CD14-positive monocyte (primary cell): ENCODE measurements around the gene NDUFB3. TPM values are rescaled to one million over a fixed set of nuclear protein-coding genes. Genes with fewer than 3 reads are reported as not detected.

Source experiments
- DNase-seq, 3 donors: peaks; one replicate each; pipeline ENCODE4 v3.0.0-alpha.2; 2011 to 2022
- H2AFZ ChIP-seq: 2 replicates; pipeline ENCODE4 v1.6.0; 2012; ENCODE audit warnings: mild to moderate bottlenecking, low read depth, low read length, inconsistent platforms; ENCODE audit not compliant: insufficient read depth, poor library complexity, severe bottlenecking
- H3K27ac ChIP-seq, 2 donors: 1 replicate in 1 of 2; 2 replicates in 1 of 2; pipeline ENCODE4 v1.5.1; 2012 to 2013; ENCODE audit warnings: low read length in 2 of 2, control low read depth in 1 of 2, inconsistent platforms in 1 of 2, low read depth in 1 of 2, mild to moderate bottlenecking in 1 of 2
- H3K27me3 ChIP-seq, 2 donors: one replicate each; pipeline versions ENCODE4 v1.6.0 to v1.6.1; 2011 to 2013; ENCODE audit warnings: low read length in 2 of 2; ENCODE audit not compliant: control insufficient read depth in 2 of 2, insufficient read depth in 2 of 2
- H3K36me3 ChIP-seq, 2 donors: replicated peaks in 1 of 2; 1 replicate in 1 of 2; 2 replicates in 1 of 2; pipeline versions ENCODE4 v1.5.1 to v1.6.1; 2012 to 2013; ENCODE audit warnings: low read length in 2 of 2, control low read depth in 1 of 2, inconsistent platforms in 1 of 2, mild to moderate bottlenecking in 1 of 2; ENCODE audit not compliant: insufficient read depth in 2 of 2, control insufficient read depth in 1 of 2
- H3K4me1 ChIP-seq, 2 donors: 1 replicate in 1 of 2; 2 replicates in 1 of 2; pipeline versions ENCODE4 v1.5.1 to v1.6.1; 2012 to 2013; ENCODE audit warnings: low read length in 2 of 2, control low read depth in 1 of 2, inconsistent platforms in 1 of 2, mild to moderate bottlenecking in 1 of 2, moderate library complexity in 1 of 2; ENCODE audit not compliant: insufficient read depth in 2 of 2, control insufficient read depth in 1 of 2
- H3K4me2 ChIP-seq: replicated peaks from 2 replicates; pipeline ENCODE3; 2012; ENCODE audit warnings: low read length, moderate library complexity, mild to moderate bottlenecking; ENCODE audit not compliant: poor library complexity, severe bottlenecking; ENCODE audit errors: extremely low read depth
- H3K4me3 ChIP-seq, 3 experiments: fragments of 200-600 bp in 1 of 3; sonication (generic) in 1 of 3; replicated peaks in 1 of 3; 1 replicate in 2 of 3; 2 replicates in 1 of 3; pipeline ENCODE4 v1.5.1; 2011 to 2013; ENCODE audit warnings: low read length in 3 of 3, mild to moderate bottlenecking in 3 of 3, control low read depth in 2 of 3, low read depth in 2 of 3, inconsistent platforms in 1 of 3, moderate library complexity in 1 of 3
- H3K79me2 ChIP-seq: 2 replicates; pipeline ENCODE4 v1.6.0; 2012; ENCODE audit warnings: mild to moderate bottlenecking, control low read depth, inconsistent platforms, low read length, moderate library complexity; ENCODE audit not compliant: insufficient read depth
- H3K9ac ChIP-seq: 2 replicates; pipeline ENCODE4 v1.6.0; 2017; ENCODE audit warnings: low read length, mild to moderate bottlenecking; ENCODE audit not compliant: insufficient read depth, poor library complexity, severe bottlenecking
- H3K9me3 ChIP-seq, 2 donors: replicated peaks in 1 of 2; 1 replicate in 1 of 2; 2 replicates in 1 of 2; pipeline versions ENCODE4 v1.5.1 to v1.6.1; 2012 to 2013; ENCODE audit warnings: low read length in 2 of 2, control low read depth in 1 of 2; ENCODE audit not compliant: control insufficient read depth in 1 of 2, insufficient read depth in 1 of 2
- H4K20me1 ChIP-seq: 2 replicates; pipeline ENCODE4 v1.6.0; 2012; ENCODE audit warnings: mild to moderate bottlenecking, low read length, control low read depth, moderate library complexity; ENCODE audit not compliant: insufficient read depth
- H3K27ac Mint-ChIP-seq, 7 donors: one replicate each; pipeline ENCODE4 v1.8.0; 2020; ENCODE audit warnings: mild to moderate bottlenecking in 7 of 7, mixed read lengths in 7 of 7, moderate library complexity in 6 of 7, inconsistent platforms in 2 of 7
- H3K27me3 Mint-ChIP-seq, 3 donors: one replicate each; pipeline ENCODE4 v1.8.0; 2021 to 2022; ENCODE audit warnings: low read depth in 3 of 3, mild to moderate bottlenecking in 3 of 3, mixed read lengths in 3 of 3, moderate library complexity in 3 of 3, inconsistent platforms in 1 of 3
- H3K36me3 Mint-ChIP-seq, 2 donors: one replicate each; pipeline ENCODE4 v1.8.0; 2020; ENCODE audit warnings: mixed read lengths in 2 of 2, inconsistent platforms in 1 of 2, mild to moderate bottlenecking in 1 of 2
- H3K4me1 Mint-ChIP-seq: one replicate; pipeline ENCODE4 v1.8.0; 2020; ENCODE audit warnings: mild to moderate bottlenecking, mixed read lengths
- H3K4me3 Mint-ChIP-seq, 2 donors: one replicate each; pipeline ENCODE4 v1.8.0; 2020; ENCODE audit warnings: mild to moderate bottlenecking in 2 of 2, mixed read lengths in 2 of 2, moderate library complexity in 1 of 2
- H3K9me3 Mint-ChIP-seq, 7 donors: one replicate each; pipeline ENCODE4 v1.8.0; 2020 to 2022; ENCODE audit warnings: mixed read lengths in 7 of 7, mild to moderate bottlenecking in 6 of 7, moderate library complexity in 6 of 7, inconsistent platforms in 2 of 7
- WGBS: methylation state at CpG from one replicate; pipeline ENCODE4 v1.1.5; 2013; ENCODE audit warnings: missing lambda C conversion rate; ENCODE audit not compliant: insufficient coverage; 5-methylcytosine and 5-hydroxymethylcytosine counted together
- intact Hi-C, 2 donors: fragments of 100-400 bp; cut with micrococcal nuclease; formaldehyde crosslinking; loops; one replicate each; pipeline versions ENCODE4 v1.15.0 to v1.15.1; 2023
- polyA plus RNA-seq, 3 donors: library from polyadenylated mRNA; depleted of rRNA in 1 of 3; unstranded in 2 of 3; stranded (reverse) in 1 of 3; fragments of 300-500 nt in 2 of 3; fragments of >200 nt in 1 of 3; fragmentation: Illumina TruSeq in 2 of 3; gene quantifications; 1 replicate in 2 of 3; 2 replicates in 1 of 3; pipeline ENCODE4 v1.2.3, GENCODE V29; 2012 to 2021
- small RNA-seq: library from RNA; depleted of rRNA; stranded (forward); fragments of <200 nt; gene quantifications from one replicate; pipeline ENCODE3, GENCODE V24; 2012; ENCODE audit warnings: low read depth; ENCODE audit not compliant: insufficient read length
- TF ChIP-seq, protein P1 (sequence below): fragments of 200-600 bp; IDR thresholded peaks from one replicate; pipeline ENCODE4 v1.8.0; 2022; ENCODE audit warnings: antibody characterized with exemption, mild to moderate bottlenecking

NDUFB3 gene
- polyA plus RNA-seq, 3 donors: 26.3 to 340 (median 313) TPM

DNA sequence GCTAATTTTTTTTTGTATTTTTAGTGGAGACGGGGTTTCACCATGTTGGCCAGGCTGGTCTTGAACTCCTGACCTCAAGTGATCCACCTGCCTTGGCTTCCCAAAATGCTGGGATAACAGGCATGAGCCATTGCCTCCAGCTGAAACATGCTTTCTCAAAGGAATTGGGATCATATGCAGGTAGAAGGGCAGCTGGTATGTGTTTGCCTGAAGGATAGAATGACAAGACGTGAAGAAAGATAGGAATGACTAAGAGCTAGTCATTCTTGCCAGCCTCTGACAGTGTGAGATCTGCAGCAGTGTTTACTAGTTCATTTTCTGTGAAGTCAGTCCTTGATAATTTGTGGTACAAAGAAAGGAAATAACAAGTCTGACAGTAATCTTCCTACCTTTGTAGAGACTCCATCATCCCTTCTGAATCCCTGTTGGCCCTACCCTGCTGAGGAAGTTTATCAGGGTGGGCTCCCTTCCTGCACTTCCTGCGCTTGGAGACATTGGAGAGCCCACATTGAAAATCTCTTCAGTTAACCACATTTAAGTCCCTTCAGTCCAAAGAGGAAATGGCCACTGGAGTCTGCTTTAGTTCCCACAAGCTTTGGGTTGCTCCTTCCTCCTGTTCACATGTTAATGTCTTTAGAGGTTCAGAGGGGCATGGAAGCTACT, 58.9 kb downstream of the NDUFB3 start:
- peak in 2 of 3 donors; percentile 67 to 83 for DNase-seq
- Histone ChIP-seq H2AFZ (no peak overlapping the region), H3K9me3 (no peaks in the 10 kb centered on the region), H3K9ac (no peak overlapping the region), H3K79me2 (peaks cover 100% of the 10 kb centered on the region), H3K4me1 (peaks cover 72 to 79% of the 10 kb centered on the region in 2 donors), H3K27me3 (no peaks in the 10 kb centered on the region), H3K4me2 (peak overlapping the region; percentile 51), H3K27ac (peak overlapping the region; percentile 44 to 77), H4K20me1 (peaks cover 89% of the 10 kb centered on the region), H3K4me3 (peak overlapping the region in 2 of 3 experiments; percentile 9 to 45), H3K36me3 (peaks cover 25 to 33% of the 10 kb centered on the region in 2 donors)
- peak overlapping the region; percentile 89 to 97 (median 91) for H3K27ac Mint-ChIP-seq
- intact Hi-C loops: no loop called here
- H3K36me3 Mint-ChIP-seq: peaks cover 43 to 52% of the 10 kb centered on the region in 2 donors
- H3K27me3 Mint-ChIP-seq: no peaks in the 10 kb centered on the region
- 50% methylated on average over 2 of the region's 3 CpGs for WGBS
- H3K4me1 Mint-ChIP-seq: peaks cover 69% of the 10 kb centered on the region
- peaks cover 0 to 2% (median 0%) of the 10 kb centered on the region in 7 donors for H3K9me3 Mint-ChIP-seq
- TF ChIP-seq, protein P1, sequence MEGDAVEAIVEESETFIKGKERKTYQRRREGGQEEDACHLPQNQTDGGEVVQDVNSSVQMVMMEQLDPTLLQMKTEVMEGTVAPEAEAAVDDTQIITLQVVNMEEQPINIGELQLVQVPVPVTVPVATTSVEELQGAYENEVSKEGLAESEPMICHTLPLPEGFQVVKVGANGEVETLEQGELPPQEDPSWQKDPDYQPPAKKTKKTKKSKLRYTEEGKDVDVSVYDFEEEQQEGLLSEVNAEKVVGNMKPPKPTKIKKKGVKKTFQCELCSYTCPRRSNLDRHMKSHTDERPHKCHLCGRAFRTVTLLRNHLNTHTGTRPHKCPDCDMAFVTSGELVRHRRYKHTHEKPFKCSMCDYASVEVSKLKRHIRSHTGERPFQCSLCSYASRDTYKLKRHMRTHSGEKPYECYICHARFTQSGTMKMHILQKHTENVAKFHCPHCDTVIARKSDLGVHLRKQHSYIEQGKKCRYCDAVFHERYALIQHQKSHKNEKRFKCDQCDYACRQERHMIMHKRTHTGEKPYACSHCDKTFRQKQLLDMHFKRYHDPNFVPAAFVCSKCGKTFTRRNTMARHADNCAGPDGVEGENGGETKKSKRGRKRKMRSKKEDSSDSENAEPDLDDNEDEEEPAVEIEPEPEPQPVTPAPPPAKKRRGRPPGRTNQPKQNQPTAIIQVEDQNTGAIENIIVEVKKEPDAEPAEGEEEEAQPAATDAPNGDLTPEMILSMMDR: no peak
- H3K4me3 Mint-ChIP-seq: peak overlapping the region; percentile 42 to 70

DNA sequence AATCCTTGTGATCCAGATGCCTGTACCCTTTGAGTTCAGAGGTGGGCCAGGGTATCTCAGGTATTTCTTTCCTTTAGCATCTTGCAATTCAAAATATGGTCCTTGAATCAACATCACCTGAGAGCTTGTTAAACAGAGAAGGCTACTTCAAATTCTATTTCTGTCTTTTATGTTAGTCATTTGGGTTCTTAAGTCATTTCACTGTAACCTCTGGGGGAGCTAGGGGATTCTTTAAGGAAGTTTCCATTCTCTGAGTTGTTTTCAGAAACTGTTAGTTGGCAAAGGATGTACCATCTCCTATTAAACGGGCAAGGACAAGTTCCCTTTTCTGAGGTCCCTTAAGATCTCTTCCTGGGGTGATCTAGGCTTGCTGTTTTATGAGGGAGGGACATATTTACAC, 60.7 kb downstream of the NDUFB3 start:
- intact Hi-C loops: no loop called here
- Histone ChIP-seq H3K4me1 (peaks cover 53 to 60% of the 10 kb centered on the region in 2 donors), H3K9ac (no peak overlapping the region)

More for the DNA sequence above, 60.7 kb downstream of the NDUFB3 start:
- Histone ChIP-seq H3K4me2 (peak overlapping the region; percentile 48), H3K9me3 (no peaks in the 10 kb centered on the region), H3K27me3 (no peaks in the 10 kb centered on the region), H4K20me1 (peaks cover 91% of the 10 kb centered on the region), H3K36me3 (peaks cover 44 to 52% of the 10 kb centered on the region in 2 donors), H3K79me2 (peaks cover 100% of the 10 kb centered on the region), H3K4me3 (peak overlapping the region in 1 of 3 experiments; percentile 16), H3K27ac (peak overlapping the region in 1 of 2 donors; percentile 77), H2AFZ (no peak overlapping the region)
- peak overlapping the region in 1 of 2 donors; percentile 49 for H3K4me3 Mint-ChIP-seq
- H3K9me3 Mint-ChIP-seq: peaks cover 0 to 2% (median 0%) of the 10 kb centered on the region in 7 donors
- H3K27me3 Mint-ChIP-seq: no peaks in the 10 kb centered on the region
- peak; percentile 52 to 89 (median 68) for DNase-seq
- WGBS: 0% methylated on average over 1 of the region's 1 CpG
- TF ChIP-seq, protein P1: no peak
- peaks cover 57 to 66% of the 10 kb centered on the region in 2 donors for H3K36me3 Mint-ChIP-seq
- peak overlapping the region; percentile 39 to 96 (median 83) for H3K27ac Mint-ChIP-seq
- peaks cover 50% of the 10 kb centered on the region for H3K4me1 Mint-ChIP-seq

Small RNA genes within 50 kb of the gene (small RNA-seq; reads per million reads assigned to genes)
- not detected for gene RNU6-1206P

Other genes starting within 250 kb of the NDUFB3 start
- gene CLK1, start 207.3 kb upstream of the NDUFB3 start, polyA plus RNA-seq: 100 to 1,000 TPM in 1 of 3 donors, 1 to 10 TPM in 2; 7.5 to 383 (median 8.2) TPM
- gene PPIL3, start 182.9 kb upstream of the NDUFB3 start, polyA plus RNA-seq: 10 to 100 TPM; 12.3 to 34.6 (median 20.4) TPM
- gene NIF3L1, start 182.6 kb upstream of the NDUFB3 start, polyA plus RNA-seq: 10 to 100 TPM; 16.2 to 18.0 (median 16.9) TPM
- 1 to 10 TPM; 3.1 to 5.4 (median 3.9) TPM for gene ORC2, start 108.3 kb upstream of the NDUFB3 start, polyA plus RNA-seq
- 10 to 100 TPM in 1 of 3 donors, 1 to 10 TPM in 2; 6.8 to 10.2 (median 7.7) TPM for gene HYCC2, start 330 bp upstream of the NDUFB3 start, polyA plus RNA-seq
- 100 to 1,000 TPM in 1 of 3 donors, 10 to 100 TPM in 2; 79.4 to 149 (median 79.5) TPM for gene CFLAR, start 44.2 kb downstream of the NDUFB3 start, polyA plus RNA-seq
- gene CASP10, start 111.1 kb downstream of the NDUFB3 start, polyA plus RNA-seq: 10 to 100 TPM; 17.7 to 23.3 (median 18.9) TPM
- gene CASP8, start 188.5 kb downstream of the NDUFB3 start, polyA plus RNA-seq: 100 to 1,000 TPM in 1 of 3 donors, 10 to 100 TPM in 2; 40.0 to 123 (median 80.7) TPM